Right lobe of liver (tissue), 6 donors: ENCODE results near the gene OVCH1. TPM values are rescaled to one million over a fixed set of nuclear protein-coding genes. Genes with fewer than 3 reads are reported as not detected.

Source experiments
- ATAC-seq, 4 donors: fragments of 200-7000 bp; cut with Tn5 transposase; one replicate each; pipeline ENCODE4 v1.9.1; 2020; ENCODE audit warnings: mild to moderate bottlenecking in 4 of 4, moderate library complexity in 4 of 4
- DNase-seq, 3 donors: peaks; one replicate each; pipeline ENCODE4 v3.0.0-alpha.2; 2020
- H3K27ac ChIP-seq, 3 donors: fragments of 200-600 bp; one replicate each; pipeline ENCODE4 v1.8.0; 2022
- H3K27me3 ChIP-seq, 2 donors: fragments of 200-600 bp; one replicate each; pipeline ENCODE4 v1.8.0; 2022
- H3K36me3 ChIP-seq, 4 donors: fragments of 200-600 bp; sonication (generic) in 1 of 4; one replicate each; pipeline versions ENCODE4 v1.5.1 to v1.8.0; 2017 to 2022; ENCODE audit warnings: control low read depth in 1 of 4
- H3K4me1 ChIP-seq, 4 donors: fragments of 200-600 bp; sonication (generic) in 1 of 4; one replicate each; pipeline versions ENCODE4 v1.5.1 to v1.8.0; 2017 to 2022; ENCODE audit warnings: control low read depth in 1 of 4
- H3K4me3 ChIP-seq, 3 donors: fragments of 200-600 bp; one replicate each; pipeline ENCODE4 v1.8.0; 2022
- H3K9me3 ChIP-seq, 4 donors: fragments of 200-600 bp; sonication (generic) in 1 of 4; one replicate each; pipeline versions ENCODE4 v1.5.1 to v1.8.0; 2017 to 2022; ENCODE audit warnings: control low read depth in 1 of 4
- POLR2A ChIP-seq: fragments of 450-650 bp; IDR thresholded peaks from one replicate; pipeline ENCODE4 v1.6.1; 2017; ENCODE audit warnings: antibody characterized with exemption, mild to moderate bottlenecking
- WGBS: methylation state at CpG from one replicate; pipeline ENCODE4 v1.1.6; 2018; ENCODE audit warnings: low coverage, low lambda C conversion rate; ENCODE audit not compliant: insufficient coverage; ENCODE audit errors: missing lambda C conversion rate; 5-methylcytosine and 5-hydroxymethylcytosine counted together
- intact Hi-C, 2 donors: fragments of 100-400 bp; cut with DNase I; formaldehyde crosslinking; loops; one replicate each; pipeline versions ENCODE4 v1.11.2 to v1.14.1; 2022
- total RNA-seq, 6 experiments: library from RNA; depleted of rRNA in 2 of 6; stranded (reverse); fragments of >200 nt in 2 of 6; fragmentation: NEBNext Ultra II Directional in 3 of 6; extraction: Animal tissue kit (Norgen Biotek cat#: 25700) in 3 of 6; gene quantifications; one replicate each; pipeline versions ENCODE4 v1.1.0 to v1.2.4, GENCODE V29; 2016 to 2023
- TF ChIP-seq, protein P1 (sequence below), 4 donors: fragments of 200-600 bp in 3 of 4; fragments of 450-650 bp in 1 of 4; IDR thresholded peaks; one replicate each; pipeline versions ENCODE4 v1.5.1 to v1.8.0; 2016 to 2022; ENCODE audit warnings: antibody characterized with exemption in 4 of 4, mild to moderate bottlenecking in 2 of 4
- donor health status: DM: no; HTN: yes; CAD: no.
- donor health status: DM: no; HTN: no; CAD: no.
- donor health status: DM: no; HTN: no; CAD: no.
- donor health status: DM: no; HTN: yes; CAD: no.
- donor health status: DM: no; HTN: yes; CAD: no.

Gene OVCH1
- total RNA-seq, 6 experiments from 2014 or later: 0.05 TPM; not detected in 5

DNA sequence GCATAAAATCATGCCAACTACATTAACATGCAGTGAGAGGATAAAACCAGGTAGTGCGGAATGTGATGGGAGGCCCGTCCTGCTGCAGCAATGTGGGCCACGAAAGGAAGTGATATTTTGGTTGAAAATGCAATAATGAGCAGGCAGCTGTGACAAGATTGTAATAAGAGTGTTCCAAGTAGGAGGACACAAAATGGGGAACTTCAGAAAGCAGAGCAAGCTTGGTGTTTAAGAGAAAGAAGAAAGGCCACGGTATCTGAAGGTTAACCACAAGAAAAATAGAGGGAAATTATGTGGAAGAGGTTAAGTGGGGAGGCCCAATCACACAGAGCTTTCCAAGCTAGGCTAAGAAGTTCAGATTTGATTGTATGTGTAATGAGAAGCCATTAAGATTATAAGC, 34.3 kb downstream of the OVCH1 start:
- no peaks in the 10 kb centered on the region for H3K4me1 ChIP-seq
- no peaks in the 10 kb centered on the region for H3K9me3 ChIP-seq
- TF ChIP-seq, protein P1, sequence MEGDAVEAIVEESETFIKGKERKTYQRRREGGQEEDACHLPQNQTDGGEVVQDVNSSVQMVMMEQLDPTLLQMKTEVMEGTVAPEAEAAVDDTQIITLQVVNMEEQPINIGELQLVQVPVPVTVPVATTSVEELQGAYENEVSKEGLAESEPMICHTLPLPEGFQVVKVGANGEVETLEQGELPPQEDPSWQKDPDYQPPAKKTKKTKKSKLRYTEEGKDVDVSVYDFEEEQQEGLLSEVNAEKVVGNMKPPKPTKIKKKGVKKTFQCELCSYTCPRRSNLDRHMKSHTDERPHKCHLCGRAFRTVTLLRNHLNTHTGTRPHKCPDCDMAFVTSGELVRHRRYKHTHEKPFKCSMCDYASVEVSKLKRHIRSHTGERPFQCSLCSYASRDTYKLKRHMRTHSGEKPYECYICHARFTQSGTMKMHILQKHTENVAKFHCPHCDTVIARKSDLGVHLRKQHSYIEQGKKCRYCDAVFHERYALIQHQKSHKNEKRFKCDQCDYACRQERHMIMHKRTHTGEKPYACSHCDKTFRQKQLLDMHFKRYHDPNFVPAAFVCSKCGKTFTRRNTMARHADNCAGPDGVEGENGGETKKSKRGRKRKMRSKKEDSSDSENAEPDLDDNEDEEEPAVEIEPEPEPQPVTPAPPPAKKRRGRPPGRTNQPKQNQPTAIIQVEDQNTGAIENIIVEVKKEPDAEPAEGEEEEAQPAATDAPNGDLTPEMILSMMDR (IDR thresholded peaks at IDR 0.05): no peak
- no peak for TF ChIP-seq POLR2A
- intact Hi-C loops: no loop called here
- WGBS: 59% methylated on average over 4 of the region's 4 CpGs
- DNase-seq (no peak), ATAC-seq (no peak)
- no peak overlapping the region for H3K4me3 ChIP-seq
- H3K36me3 ChIP-seq: no peaks in the 10 kb centered on the region
- no peaks in the 10 kb centered on the region for H3K27me3 ChIP-seq
- no peak overlapping the region for H3K27ac ChIP-seq

DNA sequence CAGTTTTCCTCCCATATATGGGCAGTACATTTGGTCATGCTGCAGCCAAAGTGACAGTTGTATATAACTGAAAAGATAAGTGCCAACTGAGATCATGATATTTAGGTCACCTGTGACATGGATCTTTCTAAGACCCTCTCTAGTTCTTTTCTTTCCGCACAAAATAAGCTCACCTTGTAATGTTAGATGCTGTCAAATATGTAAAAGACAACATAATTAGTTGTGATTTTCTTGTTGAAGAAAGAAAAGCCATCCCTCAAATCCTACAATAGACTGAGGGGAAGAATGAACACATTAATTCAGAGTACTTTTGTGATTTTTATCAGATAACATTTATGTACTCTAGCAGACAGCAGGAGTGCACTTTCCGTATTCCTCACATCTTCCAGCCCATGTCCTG, 37.4 kb downstream of the OVCH1 start:
- DNase-seq: no peak
- WGBS: 98% methylated on average over 2 of the region's 2 CpGs
- no peak for TF ChIP-seq POLR2A
- TF ChIP-seq, protein P1 (IDR thresholded peaks at IDR 0.05): no peak
- Histone ChIP-seq H3K4me1 (no peaks in the 10 kb centered on the region), H3K4me3 (no peak overlapping the region), H3K27me3 (no peaks in the 10 kb centered on the region), H3K27ac (no peak overlapping the region), H3K9me3 (no peaks in the 10 kb centered on the region), H3K36me3 (no peaks in the 10 kb centered on the region)
- no peak for ATAC-seq
- intact Hi-C loops: no loop called here

DNA sequence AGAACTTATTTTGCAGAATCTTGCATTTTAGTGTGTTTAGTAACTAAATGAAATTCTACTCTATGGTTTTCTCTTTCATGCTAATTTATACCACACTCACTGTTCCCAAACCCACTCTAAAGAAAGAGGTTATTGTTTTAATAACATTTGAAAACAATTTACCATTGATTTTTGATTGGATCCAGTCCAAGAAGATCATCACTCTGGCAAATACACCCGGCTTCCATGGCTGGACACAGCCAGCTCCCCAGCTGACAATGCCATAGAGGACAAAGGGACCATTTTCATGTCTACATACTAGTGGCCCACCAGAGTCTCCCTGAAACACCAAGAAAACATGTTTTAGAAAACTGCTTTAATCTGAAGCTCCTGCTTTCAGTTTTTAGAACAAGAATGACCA, 42.4 kb downstream of the OVCH1 start:
- DNase-seq: no peak
- Histone ChIP-seq H3K4me1 (peaks cover 0 to 9% (median 0%) of the 10 kb centered on the region in 4 donors), H3K27me3 (no peaks in the 10 kb centered on the region), H3K4me3 (no peak overlapping the region), H3K36me3 (no peaks in the 10 kb centered on the region), H3K27ac (no peak overlapping the region), H3K9me3 (no peaks in the 10 kb centered on the region)
- intact Hi-C loops: no loop called here
- TF ChIP-seq POLR2A: no peak
- TF ChIP-seq, protein P1 (IDR thresholded peaks at IDR 0.05): no peak
- ATAC-seq: no peak
- 29% methylated on average over 1 of the region's 1 CpG for WGBS

DNA sequence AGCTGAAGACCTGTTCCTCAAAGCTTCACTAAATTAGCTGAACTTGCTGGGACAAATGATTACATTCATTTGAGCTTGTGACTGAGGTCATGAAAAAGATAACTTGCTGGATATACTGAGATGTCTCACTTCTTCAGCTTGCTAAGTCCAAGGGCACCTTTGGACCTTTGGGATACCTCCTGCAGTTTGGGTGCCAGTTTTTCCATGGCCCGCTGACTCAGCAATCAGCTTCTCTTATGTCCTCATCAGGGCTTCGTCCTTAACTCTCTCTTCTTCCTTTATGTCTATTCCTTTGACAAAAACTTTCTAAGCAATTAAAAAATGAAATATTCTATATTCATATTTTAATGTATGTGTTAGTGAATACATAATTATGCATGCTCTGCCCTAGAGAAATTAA, 45.6 kb downstream of the OVCH1 start:
- Histone ChIP-seq H3K4me3 (no peak overlapping the region), H3K9me3 (no peaks in the 10 kb centered on the region), H3K4me1 (peaks cover 0 to 9% (median 0%) of the 10 kb centered on the region in 4 donors), H3K27ac (no peak overlapping the region), H3K27me3 (no peaks in the 10 kb centered on the region), H3K36me3 (no peaks in the 10 kb centered on the region)
- ATAC-seq (peak; percentile 86 to 99 (median 87)), DNase-seq (peak; percentile 30 to 75 (median 71))
- 28% methylated on average over 2 of the region's 2 CpGs for WGBS
- intact Hi-C loops: no loop called here
- TF ChIP-seq POLR2A: no peak
- TF ChIP-seq, protein P1 (IDR thresholded peaks at IDR 0.05): no peak

DNA sequence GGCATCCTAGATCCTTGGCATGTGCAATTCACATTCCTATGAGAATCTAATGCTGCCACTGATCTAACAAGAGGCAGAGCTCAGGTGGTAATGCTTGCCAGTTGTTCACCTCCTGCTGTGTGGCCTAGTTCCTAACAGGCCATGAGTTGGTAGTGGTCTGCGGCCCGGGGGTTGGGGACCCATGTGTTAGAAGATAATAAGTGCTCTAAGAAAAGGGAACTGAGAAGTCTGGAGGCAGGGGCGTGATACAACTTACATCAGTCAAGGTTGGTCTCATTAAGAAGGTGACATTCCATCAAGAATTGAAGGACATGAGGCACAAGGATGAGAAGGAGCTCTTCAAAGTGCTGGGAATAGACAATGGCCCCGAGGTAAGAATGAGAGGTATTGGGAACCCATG, 49.3 kb downstream of the OVCH1 start:
- H3K4me3 ChIP-seq: no peak overlapping the region
- H3K27ac ChIP-seq: no peak overlapping the region
- no peaks in the 10 kb centered on the region for H3K27me3 ChIP-seq
- H3K9me3 ChIP-seq: no peaks in the 10 kb centered on the region
- intact Hi-C loops: no loop called here
- H3K36me3 ChIP-seq: no peaks in the 10 kb centered on the region
- no peak for TF ChIP-seq POLR2A
- TF ChIP-seq, protein P1 (IDR thresholded peaks at IDR 0.05): no peak
- H3K4me1 ChIP-seq: peaks cover 0 to 14% (median 0%) of the 10 kb centered on the region in 4 donors
- no peak for ATAC-seq
- no peak for DNase-seq
- WGBS: 83% methylated on average over 3 of the region's 4 CpGs
